Ecto neural progenitor cell (in vitro differentiated cells): Measurements from ENCODE around the gene EVA1A.
"Not testable (repeated sequence)": the region's sequence is repeated elsewhere in the genome, so short reads cannot be mapped to it uniquely, and the experiment has no call there.

Source experiments
- DNase-seq: peaks from one replicate; pipeline ENCODE4 v3.0.0-alpha.2; 2018; ENCODE audit warnings: low spot score

EVA1A gene

GRCh38 chr2:75516378-75517360 lies 44.1 kb downstream of the EVA1A start:
- no peak for DNase-seq

GRCh38 chr2:75515584-75516368 lies 45.0 kb downstream of the EVA1A start:
- no peak for DNase-seq

GRCh38 chr2:75513616-75514170 lies 47.0 kb downstream of the EVA1A start:
- DNase-seq, result no peak

DNA sequence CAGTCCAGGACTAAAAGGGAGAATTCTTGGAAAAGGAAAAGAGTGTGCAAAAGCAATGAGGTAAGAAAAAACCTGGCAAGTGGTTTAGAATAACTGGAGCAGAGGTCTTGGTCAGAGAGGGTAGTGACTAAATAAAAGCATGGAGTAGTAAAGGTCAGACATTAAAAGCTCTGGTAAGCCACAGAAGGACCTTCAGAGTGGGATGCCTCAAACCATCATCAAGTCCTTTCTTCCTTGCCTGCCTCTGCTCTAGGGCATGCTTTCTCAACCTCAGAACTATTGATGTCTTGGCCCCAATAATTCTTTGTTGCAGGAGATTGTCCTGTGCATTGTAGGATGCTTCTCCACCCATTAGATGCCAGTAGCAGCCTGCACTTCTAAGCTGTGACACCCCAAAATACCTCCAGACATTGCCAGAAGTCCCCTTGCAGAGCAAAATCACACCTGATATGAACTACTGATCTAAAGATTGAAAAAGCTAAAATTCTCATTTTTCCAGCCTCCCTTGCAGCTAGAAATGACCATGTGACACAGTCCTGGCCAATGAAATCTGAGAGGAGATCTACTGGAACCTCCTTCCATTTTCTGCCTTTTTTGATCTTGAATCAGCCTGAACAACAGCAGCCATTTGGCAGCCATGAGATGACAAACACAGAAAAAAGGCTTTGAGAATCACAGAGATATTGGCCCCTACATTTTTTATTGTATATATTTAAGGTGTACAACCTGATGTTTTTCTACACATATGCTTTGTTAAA lies 48.1 kb downstream of the EVA1A start:
- DNase-seq, result no peak

DNA sequence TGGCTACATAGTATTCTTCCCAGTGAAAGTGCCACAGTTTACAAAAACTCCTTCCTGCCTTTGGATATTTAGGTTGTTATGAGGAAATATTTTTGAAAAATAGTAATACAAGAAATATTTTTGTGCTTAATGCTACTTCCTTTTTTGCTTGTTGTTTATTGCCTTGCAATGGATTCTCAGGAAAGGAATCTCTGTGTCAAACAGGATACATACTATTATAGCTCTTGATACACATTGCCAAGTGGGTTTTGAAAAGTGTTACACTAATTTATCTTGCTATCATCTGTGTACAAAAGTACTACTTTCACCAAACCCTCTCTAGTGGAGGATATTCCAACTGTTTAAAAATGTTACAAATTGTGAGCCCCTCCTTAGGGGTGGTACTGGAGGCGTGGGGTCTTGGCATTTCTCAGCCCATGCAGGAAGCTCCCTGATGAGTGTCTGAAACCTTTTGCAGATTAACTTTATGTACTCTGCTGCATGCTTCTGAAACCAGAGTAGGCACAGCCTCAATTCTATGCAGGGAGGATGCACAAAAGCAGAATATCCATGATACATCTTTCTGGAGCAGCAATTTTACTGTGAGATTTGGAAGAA lies 54.5 kb downstream of the EVA1A start:
- DNase-seq, result no peak

GRCh38 chr2:75505012-75505411 lies 55.7 kb downstream of the EVA1A start:
- DNase-seq, result no peak

DNA sequence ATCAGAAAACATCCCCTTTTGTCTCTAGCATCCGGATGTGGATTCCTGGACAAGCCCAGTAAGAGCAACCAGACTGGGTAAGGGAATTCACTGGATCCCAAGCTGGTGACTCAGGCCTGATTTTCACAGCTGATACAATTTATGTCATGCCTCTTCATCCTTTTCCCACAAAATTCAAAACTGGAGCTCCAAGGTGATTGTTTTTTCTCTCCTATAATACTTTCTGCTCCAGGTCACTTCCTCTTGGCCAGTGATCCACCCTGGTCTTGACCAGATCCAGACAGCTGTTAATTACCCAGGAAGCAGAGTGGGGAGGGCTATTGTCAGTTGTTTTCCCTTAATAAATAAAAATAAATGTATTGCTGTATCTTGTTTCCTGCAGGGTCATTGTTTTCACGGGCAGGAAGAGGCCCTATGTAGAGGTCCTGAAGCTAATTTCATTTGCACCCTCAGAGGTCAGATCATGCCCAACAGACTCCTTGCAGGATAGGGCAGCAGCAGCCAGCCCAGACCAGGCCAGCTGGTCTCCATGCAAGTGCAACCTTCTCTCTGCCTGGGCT lies 57.6 kb downstream of the EVA1A start:
- no peak for DNase-seq

- no peak for DNase-seq
Observed at GRCh38 chr2:75500633-75501032, 60.1 kb downstream of the EVA1A start.

DNA sequence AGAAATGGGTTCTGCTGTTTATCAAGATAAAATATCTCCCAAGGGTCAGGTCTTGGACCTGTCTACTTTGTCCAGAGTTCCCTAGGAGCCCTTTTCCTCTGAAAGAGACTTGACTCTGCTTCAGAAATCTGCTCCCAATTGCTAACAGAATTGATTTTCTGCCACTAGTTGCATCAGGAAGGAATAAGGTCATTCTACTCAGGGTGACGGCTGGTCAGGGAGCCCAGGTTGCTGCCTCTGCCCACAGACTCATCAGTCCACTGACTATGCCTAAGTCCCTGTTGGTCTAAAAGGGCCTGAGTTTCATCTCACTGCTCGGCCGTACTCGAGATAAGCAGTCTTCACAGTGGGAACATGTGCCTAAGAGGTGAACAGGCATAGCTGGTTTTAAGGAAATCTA lies 61.2 kb downstream of the EVA1A start:
- no peak for DNase-seq

DNA sequence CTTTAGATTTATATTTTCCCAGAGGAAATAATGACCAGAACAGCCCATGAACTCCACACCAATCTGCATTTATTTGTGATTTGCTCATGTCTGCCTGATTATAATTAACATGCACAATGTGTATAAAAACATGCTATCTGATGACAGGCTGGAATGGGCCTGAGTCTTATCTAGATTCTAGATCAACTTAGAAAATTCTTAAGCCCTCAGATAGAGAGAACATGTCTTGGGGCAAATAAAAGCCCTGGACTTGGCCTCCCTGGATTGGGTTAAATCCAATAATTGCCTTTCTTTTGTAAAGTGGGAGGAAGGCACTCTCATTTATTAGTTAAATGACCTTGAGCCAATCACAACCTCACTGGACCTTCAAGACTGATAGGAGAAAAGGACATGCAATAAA lies 61.8 kb downstream of the EVA1A start:
- DNase-seq, result no peak

- DNase-seq, result no peak
Observed at GRCh38 chr2:75497256-75497655, 63.5 kb downstream of the EVA1A start.

DNA sequence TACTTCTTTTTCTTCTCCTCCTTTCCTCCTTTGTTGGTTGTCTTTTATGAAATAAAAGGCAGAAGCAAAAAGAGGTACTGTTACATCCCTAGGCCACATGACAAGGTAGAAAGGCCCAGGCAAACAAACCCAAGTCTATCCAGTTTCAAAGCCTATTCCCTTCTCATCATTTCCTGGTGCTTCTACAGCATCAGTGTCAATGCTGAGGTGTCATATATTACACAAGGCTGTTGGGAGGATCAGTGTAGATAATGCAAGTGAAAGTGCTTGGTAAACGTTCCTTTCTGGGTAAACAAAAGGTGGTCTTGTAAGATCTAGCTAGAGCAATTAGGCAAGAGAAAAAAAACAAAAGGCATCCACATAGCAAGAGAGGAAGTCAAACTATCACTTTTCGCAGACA lies 64.9 kb downstream of the EVA1A start:
- DNase-seq, result no peak

DNA sequence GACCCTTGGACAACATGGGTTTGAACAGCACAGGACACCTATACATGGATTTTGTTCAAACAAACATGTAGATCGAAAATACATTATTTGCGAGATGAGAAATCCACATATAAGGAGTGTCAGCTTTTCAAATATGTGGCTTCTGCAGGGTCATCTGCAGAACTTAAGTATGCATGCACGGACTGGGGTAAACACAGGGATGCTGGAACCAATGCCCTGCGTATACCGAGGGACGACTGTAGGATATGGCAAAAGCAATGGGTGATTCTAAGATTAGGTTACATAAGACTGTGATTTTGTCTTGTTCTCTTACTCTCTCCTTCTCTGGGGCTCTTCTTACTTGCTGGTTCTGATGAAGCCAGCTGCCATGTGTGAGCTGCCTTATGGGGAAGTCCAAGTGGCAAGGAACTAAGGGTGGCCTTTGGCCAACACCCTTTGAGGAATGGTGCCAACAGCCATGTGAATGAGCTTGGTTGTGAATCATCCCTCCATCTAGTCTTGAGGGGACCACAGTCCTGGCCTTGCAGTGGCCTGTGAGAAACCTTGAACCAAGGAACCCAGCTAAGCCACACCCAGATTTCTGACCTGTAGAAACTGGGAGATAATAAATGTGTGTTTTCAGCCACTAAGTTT lies 66.5 kb downstream of the EVA1A start:
- DNase-seq, result no peak

GRCh38 chr2:75493230-75493629 lies 67.5 kb downstream of the EVA1A start:
- DNase-seq, result no peak

DNA sequence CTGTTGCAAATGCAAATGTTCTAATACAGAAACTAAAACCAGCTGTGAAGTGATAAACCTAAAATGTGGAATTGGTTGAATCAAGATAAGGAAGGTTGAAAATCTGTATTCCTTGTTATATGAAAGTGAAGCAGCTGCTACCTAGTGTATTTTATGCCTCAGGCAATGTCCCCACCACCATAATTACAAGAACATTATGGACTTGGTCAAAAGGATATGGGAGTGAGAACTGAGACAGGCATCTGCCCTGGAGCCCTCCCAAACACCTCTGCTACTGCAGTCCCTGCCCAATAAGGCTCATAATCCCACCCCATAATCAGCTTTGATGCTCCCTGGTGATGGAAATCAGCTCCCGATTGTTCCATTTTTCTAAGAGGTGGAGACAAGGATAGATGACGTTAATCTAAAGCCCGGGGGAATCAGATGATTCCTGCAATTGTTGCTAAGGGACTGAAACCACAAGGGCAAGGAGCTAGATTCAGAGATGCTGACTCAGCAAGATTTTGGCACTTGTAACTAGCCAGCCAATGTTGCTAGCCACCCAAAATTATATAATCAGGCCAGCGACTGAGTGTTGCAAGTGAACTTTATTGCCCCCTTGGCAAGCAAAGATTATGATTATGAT lies 69.5 kb downstream of the EVA1A start:
- DNase-seq, result no peak

- DNase-seq, result no peak
Observed at GRCh38 chr2:75489721-75490120, 71.0 kb downstream of the EVA1A start.

DNA sequence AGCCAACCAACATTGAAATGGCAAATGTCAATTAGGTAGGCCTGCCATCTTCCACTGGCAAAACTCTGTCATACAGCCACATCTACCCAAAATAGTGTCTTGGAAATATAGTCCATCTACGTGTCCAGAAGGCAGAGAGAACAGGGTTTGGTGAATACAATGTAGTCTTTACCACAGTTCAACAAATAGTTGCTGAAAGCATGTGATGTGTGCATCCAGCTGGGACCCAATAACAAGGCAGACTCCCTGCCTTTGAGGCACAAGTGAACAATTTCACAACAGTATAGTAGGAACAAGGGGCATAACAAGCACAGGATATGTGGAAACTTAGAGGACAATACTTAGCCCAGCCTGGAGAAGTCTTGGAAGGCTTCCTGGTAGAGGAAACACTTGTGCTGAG lies 72.6 kb downstream of the EVA1A start:
- DNase-seq, result no peak

GRCh38 chr2:75486735-75487134 lies 74.0 kb downstream of the EVA1A start:
- not testable (repeated sequence) for DNase-seq

GRCh38 chr2:75484840-75485239 lies 75.9 kb downstream of the EVA1A start:
- DNase-seq, result no peak

- DNase-seq, result no peak
Observed at GRCh38 chr2:75483878-75484277, 76.9 kb downstream of the EVA1A start.
